ENCODE measurements around the gene SLC22A1. TPM values are rescaled to one million over a fixed set of nuclear protein-coding genes. Genes with fewer than 3 reads are reported as not detected.

Gene SLC22A1
- total RNA-seq, 1 donor, result 0.86 TPM

DNA sequence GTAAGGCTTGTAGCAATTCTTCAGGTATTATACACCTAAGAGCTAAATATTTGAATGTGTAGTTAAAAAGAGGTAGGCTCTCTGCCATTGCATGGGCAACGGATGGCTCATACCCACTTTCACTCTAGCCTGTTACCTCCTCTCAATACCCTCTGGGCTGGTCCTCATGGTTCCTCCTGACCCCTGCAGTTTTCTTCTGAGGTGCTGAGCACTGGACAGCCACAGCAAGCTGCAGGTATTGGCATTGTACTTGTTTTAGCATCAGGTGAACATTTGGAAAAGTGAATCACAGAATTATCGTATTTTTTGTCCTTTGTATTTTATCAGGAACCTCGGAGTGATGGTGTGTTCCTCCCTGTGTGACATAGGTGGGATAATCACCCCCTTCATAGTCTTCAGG is 32.9 kb downstream of the SLC22A1 start:
- no peak overlapping the region for H3K4me3 ChIP-seq (ENCODE audit: low read depth, low read length)
- TF ChIP-seq, protein P1, sequence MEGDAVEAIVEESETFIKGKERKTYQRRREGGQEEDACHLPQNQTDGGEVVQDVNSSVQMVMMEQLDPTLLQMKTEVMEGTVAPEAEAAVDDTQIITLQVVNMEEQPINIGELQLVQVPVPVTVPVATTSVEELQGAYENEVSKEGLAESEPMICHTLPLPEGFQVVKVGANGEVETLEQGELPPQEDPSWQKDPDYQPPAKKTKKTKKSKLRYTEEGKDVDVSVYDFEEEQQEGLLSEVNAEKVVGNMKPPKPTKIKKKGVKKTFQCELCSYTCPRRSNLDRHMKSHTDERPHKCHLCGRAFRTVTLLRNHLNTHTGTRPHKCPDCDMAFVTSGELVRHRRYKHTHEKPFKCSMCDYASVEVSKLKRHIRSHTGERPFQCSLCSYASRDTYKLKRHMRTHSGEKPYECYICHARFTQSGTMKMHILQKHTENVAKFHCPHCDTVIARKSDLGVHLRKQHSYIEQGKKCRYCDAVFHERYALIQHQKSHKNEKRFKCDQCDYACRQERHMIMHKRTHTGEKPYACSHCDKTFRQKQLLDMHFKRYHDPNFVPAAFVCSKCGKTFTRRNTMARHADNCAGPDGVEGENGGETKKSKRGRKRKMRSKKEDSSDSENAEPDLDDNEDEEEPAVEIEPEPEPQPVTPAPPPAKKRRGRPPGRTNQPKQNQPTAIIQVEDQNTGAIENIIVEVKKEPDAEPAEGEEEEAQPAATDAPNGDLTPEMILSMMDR (IDR thresholded peaks at IDR 0.05; ENCODE audit: insufficient read depth, low read depth, low read length), result no peak
- no peak for DNase-seq (ENCODE audit: low read depth)

DNA sequence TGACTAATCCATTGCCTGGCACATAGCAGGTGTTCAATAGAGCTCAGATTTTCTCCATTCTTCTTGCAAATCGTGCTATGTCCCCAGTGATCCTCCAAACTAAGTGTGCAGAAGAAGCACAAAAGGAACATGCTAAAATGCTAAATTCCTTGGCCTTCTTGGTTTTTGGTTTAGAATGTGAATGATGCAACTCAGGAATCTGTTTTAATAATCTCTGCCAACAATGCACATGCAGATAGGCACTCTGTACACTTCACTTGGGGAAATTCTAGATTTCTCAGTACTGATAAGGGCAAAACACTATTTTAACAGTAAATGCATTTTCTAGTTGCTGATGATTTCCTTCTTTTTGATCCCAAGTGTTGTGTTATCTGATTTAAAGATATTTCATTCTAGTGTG is 35.2 kb downstream of the SLC22A1 start:
- no peak overlapping the region for H3K4me3 ChIP-seq (ENCODE audit: low read depth, low read length)
- TF ChIP-seq, protein P1 (IDR thresholded peaks at IDR 0.05; ENCODE audit: insufficient read depth, low read depth, low read length), result no peak
- DNase-seq (ENCODE audit: low read depth), result no peak

- DNase-seq (ENCODE audit: low read depth), result peak; percentile 37
- no peak overlapping the region for H3K4me3 ChIP-seq (ENCODE audit: low read depth, low read length)
- TF ChIP-seq, protein P1 (IDR thresholded peaks at IDR 0.05; ENCODE audit: insufficient read depth, low read depth, low read length), result peak; percentile 30
Observed at GRCh38 chr6:160160450-160160849, 38.8 kb downstream of the SLC22A1 start.

DNA sequence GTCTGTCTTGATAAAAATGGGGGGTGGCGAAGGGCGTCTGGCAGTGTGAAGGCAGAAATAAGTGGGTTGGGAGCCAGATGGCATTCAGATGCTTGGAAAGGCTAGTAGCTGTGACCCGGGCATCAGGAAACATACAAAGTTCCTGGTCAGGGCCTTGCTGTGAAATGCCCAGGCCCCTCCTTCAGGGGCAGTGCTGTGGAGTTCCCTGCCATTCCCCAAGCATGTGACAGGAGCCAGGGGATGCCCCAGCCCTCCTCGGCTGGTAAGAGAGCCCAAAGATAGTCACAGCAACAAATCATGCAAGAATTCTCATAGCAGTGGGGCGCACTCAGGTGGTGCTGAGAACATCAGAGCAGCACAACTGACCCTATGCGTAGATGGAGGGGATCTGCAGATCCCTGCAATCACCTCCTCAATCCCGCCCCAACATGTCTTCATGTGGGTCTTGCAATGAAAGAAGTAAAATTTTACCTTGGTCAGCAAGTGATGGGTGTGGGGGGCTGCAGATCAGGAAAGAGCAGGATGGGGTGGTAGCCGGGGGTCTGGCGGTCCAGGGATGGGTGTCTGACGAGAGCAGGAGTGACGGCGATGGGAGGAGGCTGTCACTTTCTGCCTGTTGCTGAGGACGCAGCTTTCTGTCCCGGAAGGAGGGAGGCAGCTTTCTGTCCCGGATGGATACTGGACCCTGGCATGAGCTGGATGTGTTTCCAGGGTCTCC is 39.5 kb downstream of the SLC22A1 start:
- no peak for DNase-seq (ENCODE audit: low read depth)
- H3K4me3 ChIP-seq (ENCODE audit: low read depth, low read length), result no peak overlapping the region
- TF ChIP-seq, protein P1 (IDR thresholded peaks at IDR 0.05; ENCODE audit: insufficient read depth, low read depth, low read length), result no peak

DNA sequence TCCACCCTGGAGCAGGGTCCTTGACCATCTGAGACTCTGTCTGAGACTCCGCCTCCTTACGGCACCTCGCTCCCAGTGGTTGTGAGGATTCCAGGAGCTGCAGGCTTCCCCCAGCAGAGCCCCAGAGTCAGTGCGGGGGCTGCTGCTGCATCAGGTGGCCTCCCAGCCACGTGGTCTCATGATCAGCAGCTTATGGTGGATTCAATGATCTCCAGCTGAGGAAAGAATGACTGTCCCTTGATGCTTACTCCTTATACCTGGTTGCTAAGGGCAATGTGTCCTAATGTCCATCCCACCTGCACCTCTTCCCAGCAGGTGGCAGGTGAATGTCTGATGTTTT is 40.0 kb downstream of the SLC22A1 start:
- no peak for DNase-seq (ENCODE audit: low read depth)
- H3K4me3 ChIP-seq (ENCODE audit: low read depth, low read length), result no peak overlapping the region
- TF ChIP-seq, protein P1 (IDR thresholded peaks at IDR 0.05; ENCODE audit: insufficient read depth, low read depth, low read length), result no peak

GRCh38 chr6:160162030-160162566 is 40.5 kb downstream of the SLC22A1 start:
- no peak overlapping the region for H3K4me3 ChIP-seq (ENCODE audit: low read depth, low read length)
- DNase-seq (ENCODE audit: low read depth), result no peak
- TF ChIP-seq, protein P1 (IDR thresholded peaks at IDR 0.05; ENCODE audit: insufficient read depth, low read depth, low read length), result no peak

GRCh38 chr6:160163425-160163824 is 41.8 kb downstream of the SLC22A1 start:
- no peak for DNase-seq (ENCODE audit: low read depth)
- TF ChIP-seq, protein P1 (IDR thresholded peaks at IDR 0.05; ENCODE audit: insufficient read depth, low read depth, low read length), result no peak
- H3K4me3 ChIP-seq (ENCODE audit: low read depth, low read length), result no peak overlapping the region
